Fibroblast of upper back skin (primary cell): Measurements from ENCODE around the gene ATP6V1B1.
A peak's percentile ranks its signal among the peaks of the same experiment; 100 is the strongest.

Experiments
- DNase-seq: peaks from one replicate; pipeline ENCODE4 v3.0.0-alpha.2; 2013

ATP6V1B1 gene

DNA sequence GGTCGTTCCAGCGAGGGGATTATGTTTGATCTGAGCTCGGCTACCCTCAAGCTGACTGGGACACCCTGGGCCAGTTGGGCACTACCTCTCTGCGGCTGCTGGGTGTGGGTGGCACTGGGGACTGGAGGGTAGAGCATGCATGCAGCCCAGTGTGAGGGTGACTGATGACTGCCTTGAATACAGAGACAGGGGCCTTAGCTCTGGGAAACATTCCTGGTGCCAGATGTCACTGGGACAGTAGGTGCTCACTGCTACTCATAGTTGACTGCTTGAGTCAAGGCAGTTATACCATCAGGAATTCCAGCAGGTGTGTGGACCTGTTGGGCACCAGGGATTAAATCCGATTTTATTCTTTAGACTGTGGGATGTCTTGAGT is 33.6 kb upstream of the ATP6V1B1 start:
- DNase-seq = no peak

DNA sequence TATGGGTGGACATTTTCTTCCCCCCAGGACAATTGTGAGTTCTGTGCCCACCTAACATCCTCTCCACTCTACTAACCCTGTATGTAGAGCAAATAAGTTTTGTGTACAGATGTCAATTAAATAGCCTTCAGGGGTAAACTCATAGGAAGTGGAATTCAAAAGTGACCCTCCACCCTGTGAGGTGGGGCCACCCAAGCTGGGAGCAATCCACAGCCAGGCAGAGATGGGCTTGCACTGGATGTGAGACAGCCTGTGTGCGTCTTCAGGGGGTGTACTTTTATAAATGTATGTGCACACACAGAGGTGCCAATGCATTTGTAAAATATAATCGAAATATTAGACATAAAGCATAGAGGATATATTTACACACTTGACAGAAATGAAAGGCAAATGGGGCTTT is 33.1 kb upstream of the ATP6V1B1 start:
- DNase-seq = no peak

DNA sequence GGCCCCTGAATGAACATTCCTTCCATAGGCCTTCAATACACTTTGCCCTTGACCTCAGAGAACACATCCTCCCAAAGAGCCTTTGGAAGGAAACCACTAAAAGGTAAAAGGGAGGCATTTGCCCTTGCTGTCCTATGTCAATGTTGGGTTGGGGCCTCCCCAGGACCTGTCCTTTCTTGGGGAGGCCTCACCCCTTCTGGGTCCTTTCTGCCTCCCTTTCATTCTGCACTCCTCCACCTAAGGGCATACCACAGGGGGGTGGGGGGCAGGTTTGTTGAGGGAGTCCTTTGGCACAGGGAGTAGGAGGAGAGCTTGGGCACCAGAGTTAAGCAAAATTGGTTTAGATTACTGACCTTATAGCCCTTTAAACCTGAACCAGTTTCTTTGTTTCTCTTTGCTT is 32.5 kb upstream of the ATP6V1B1 start:
- DNase-seq = no peak

DNA sequence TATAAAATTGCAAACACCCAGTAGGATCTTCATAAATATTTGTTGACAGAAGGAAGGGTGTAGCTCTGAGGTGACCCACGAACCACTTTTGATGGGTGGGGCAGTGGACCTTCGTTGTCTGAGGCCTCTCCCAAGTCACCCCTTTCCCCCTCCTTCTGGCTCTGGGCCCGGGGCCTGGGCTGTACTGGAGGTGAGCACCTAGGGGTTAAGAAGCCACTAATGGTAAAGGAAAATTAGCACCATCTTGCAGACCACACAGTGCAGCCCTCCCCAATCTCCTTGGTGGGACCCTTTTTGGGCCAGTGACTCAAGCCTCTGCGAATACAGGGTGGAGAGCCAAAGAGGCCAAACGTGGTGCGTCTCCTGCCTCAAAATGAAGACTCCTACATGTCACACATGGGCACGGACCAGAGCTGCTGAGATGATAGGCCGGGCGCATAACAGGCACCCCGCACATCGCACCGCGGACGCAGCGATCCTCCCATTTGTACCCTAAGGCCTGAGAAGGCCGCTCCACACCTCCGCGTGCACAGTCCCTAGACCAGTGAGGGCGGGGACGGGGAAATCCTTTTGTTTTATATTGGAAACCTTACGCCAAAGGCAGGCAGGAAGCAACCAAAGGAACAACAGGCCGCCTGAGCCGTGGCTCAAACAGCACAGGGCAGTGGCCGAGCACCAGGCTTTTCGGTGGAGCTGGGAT is 31.9 kb upstream of the ATP6V1B1 start:
- DNase-seq = no peak

DNA sequence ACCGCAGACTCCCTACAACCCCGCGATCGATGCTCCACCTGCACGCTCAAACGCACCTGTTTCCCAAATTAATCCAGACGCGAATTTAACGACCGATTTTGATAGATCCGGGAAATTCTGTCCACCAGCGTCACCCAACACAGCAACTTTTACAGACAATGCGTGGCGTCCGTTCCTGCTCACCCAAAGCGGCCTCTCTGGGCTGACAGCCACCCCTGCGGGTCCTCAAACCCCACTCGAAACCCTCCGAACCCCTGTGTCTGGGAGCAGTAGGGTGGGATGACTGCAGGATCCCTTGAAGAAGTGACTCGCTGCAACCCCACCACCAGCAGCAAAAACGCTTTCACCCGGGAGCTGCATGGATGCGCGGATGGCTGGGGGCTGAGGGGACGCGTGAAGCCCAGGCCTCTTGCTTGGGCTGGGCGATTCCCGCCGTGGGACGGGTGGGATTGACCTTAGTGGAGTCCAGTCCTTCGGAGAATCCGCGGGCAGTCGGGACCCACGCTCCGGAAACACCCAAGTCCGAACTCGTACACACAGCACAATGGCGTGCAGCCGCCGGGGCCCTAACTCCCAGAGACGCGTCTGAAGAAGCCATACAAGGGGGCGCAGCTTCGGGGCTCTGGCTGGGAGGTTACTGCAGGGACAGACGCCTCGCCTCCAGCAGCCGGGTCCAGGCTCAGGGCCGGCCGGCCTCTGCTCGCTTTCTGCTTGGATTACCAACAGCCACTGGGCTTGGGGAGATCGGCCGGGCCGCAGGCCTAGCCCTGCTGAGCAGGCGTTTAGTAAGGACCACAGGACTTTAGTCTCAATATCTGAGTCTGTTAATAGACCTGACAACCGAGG is 31.1 kb upstream of the ATP6V1B1 start:
- DNase-seq = no peak

DNA sequence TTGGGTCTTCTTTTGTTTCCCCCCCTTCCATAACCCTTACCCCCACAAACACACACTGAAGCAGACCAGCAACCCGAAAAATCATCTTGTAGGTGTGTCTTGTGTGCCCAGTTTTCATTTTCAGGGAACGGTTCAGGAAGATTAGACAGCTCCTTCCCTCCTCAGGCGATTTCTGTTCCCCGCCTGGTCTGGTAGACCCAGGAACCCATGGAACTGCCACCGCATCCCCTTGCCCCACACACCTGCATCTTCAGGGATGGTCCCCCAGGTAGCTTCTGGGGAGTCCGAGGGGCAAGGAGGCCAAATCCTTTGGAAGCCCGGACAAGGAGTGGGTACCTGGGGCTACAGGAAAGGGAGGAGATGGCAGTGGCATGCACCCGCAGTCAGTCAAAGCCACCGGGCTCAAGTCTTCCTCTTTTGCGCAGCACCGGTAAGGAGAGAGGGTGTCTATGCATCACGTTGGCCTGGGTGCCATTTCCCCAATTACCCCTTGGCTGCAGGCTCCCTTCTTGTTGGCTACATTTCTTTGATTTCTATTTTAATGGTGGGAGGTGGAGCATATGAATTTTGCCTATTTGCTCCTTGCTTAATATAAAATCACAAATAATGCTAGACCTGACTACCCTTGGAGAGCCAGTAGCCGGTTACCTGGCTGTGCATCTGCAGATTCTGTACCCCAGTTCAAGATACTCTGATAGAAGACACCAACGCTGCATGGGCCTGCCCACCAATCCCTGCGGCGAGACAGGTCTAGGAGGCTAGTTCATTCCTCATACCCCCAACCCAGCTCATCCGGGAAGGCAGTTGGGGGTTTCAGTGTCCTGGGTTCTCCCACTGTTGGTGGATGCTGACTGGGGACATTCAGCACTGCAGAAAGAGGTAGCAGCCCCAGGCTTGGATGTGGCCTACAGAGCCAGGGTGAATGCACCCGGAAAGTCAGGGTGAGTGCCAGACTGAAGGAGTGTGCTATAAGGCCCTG is 30.0 kb upstream of the ATP6V1B1 start:
- no peak for DNase-seq

DNA sequence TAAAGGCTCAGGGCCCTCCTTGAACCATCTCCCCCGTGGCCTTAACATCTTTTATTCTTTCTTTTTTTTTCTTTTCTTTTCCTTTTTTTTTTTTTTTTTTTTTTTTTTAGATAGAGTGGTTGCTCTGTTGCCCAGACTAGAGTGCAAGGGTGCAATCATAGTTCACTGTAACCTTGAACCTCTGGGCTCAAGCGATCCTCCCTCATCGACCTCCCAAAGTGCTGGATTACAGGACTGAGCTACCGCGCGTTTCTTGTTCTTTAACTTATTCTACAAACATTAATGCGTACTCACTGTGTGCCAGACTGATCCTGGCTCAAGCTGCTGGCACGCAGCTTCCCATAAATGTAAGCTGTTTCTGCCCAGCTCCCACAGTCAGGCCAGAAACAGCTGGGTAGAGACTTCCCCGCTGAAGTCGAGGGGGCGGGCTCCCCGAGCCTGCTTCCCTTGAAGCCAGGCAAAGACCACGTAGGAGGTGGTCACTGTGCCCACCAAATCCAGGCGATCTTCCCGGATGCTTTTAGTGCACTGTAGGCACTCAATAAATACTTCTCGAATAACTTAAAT is 29.2 kb upstream of the ATP6V1B1 start:
- DNase-seq = no peak

DNA sequence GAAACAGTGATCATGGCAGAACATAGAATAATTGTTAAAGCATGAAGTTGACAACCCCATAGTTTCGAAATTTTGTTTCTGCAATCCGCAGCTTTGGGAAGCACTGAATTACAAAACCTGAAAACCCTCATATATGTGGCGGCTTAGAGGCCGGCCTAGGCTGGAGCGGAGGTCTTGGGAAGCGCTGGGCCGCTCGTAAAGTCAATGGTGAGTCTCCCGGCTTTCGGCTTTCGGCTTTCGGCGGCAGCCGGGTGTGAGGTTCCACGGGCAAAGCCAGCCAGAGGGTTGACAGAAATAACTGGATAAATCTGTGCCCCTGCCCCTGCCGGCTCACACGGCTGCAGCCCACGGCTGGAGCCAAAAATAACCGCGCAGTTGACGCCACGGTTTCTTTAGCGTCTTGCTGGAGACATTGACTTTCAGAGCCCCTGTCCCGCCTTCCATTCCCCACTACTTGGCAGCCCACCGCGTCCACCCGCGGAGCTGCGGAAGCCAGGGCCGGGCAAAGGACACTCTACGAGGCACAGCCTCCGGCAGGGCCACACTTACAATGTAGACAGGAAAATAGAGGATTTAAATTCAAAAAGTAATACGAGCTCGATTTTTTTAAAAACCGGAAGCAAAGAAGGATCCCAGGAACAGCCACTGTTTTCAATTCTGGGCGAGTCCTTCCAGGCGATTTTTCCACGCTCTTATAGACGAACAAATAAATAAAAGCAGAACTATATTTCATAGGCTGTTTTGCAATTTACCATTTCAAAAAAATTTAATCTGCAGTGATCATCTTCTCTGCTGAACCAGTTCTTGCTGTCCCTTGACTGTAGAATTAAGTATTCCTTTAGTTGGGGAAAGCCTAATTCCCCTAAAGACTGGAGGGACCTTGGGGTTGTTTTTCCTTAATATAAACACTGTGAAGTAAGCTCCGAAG is 28.3 kb upstream of the ATP6V1B1 start:
- DNase-seq = no peak

DNA sequence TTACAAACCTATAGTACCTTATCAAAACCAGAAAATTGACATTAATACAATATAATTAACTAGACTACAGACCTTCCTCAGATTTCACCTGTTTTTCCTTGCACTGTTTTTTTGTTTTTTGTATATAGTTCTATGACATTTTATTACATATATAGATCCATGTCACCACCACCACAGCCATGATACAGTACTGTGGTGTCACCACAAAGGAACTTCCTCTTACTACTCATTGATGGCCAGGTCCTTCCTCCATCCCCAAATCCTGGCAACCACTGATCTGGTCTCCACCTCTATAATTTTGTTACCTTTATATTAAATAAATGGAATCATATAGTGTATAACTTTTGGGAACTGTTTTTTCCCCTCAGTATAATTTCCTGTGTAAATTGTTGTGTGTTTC is 19.4 kb upstream of the ATP6V1B1 start:
- DNase-seq = no peak

DNA sequence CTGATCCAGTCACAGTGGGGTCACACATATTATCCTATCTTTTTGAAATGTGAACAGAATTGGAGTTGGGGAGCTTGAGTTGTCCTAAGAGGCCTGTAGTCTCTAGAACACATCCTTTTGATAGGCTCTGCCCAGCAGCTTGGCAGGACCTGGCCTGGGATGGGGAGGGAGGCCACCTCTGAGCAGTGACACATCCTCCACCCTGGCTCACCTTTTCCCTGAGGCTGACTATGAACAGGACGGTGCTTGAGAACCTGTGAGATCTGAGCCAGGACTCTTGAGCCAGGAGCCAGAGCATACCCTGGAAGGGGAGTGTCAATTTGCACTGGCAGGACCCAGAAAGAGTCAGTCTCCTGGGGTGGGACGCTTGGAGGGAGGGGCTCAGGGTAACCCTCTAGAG is 17.7 kb upstream of the ATP6V1B1 start:
- no peak for DNase-seq

DNA sequence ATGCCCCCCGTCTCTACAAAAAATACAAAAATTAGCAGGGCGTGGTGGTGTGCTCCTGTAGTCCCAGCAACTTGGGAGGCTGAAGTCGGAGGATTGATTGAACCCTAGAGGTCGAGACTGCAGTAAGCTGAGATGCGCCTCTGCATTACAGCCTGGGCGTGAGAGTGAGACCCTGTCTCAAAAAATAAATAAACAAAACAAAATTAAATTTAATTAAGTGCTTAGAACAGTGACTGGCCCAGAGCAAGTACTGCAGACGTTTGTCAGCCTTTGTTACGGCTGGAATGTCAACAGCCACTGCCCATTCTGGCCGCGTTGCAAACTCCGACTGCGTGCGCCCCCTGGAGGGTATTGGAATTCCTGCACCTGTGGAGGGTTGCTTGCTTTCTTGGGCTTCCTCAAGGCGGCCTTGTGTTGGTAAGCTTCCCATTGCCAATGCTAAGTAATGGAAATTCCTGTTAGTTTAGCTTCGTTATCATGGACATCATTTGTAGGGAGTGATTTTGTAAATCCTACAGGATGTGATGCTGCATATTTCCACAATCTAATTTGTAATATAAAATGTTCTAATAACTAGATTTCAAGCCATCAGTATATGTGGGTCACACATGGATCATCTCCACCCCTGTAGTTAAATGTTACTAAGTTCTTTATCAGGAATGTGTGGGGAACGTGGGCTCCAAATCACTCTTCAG is 15.9 kb upstream of the ATP6V1B1 start:
- DNase-seq = peak; percentile 69

DNA sequence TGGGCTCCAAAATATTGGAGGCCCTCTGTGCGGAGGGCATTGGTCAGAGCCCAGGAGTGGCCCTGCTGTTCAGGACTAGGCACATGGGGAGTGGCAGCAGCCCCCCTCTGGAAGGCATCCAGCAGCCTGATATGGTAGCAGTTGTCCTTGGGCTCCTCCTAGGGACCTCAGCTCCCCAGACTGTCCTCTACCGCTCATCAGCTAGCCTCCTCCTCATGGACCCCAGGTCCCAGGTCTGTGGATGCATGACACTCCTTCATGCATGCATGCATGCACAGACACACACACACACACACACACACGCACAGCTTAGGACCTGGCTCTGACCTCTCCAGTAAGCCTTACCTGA is 15.4 kb upstream of the ATP6V1B1 start:
- no peak for DNase-seq

DNA sequence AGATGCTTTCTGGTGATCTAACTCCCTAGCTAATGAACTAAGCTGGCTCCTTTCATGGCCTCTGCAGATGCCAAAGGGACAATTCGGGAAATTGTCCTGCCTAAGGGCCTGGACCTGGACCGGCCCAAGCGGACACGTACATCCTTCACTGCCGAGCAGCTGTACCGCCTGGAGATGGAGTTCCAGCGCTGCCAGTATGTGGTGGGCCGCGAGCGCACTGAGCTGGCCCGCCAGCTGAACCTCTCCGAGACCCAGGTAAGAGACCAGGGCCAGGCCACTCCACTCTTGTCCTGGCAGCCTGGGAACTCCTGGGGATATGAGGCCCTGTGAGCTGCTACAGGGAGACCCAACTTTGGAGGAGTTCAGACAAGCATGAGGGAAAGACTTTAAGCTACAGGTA is 14.7 kb upstream of the ATP6V1B1 start:
- no peak for DNase-seq

DNA sequence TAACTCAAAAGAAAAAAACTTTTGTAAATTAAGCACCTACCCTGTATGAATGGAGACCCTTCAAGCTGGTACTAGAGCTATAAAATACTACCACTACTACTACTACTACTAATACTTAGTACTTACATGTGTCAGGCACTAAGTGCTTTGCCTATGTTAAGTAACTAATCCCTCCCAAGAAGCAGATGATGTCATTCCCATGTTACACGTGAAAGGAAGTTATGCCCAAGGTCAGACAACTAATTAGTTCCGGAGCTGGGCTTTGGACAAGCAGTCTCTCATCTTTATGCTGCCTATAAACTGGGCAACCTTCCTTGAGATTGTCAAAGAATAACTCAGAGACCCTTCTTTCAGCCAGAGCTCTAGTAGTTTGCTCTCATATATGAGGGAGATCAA is 13.9 kb upstream of the ATP6V1B1 start:
- DNase-seq = no peak

DNA sequence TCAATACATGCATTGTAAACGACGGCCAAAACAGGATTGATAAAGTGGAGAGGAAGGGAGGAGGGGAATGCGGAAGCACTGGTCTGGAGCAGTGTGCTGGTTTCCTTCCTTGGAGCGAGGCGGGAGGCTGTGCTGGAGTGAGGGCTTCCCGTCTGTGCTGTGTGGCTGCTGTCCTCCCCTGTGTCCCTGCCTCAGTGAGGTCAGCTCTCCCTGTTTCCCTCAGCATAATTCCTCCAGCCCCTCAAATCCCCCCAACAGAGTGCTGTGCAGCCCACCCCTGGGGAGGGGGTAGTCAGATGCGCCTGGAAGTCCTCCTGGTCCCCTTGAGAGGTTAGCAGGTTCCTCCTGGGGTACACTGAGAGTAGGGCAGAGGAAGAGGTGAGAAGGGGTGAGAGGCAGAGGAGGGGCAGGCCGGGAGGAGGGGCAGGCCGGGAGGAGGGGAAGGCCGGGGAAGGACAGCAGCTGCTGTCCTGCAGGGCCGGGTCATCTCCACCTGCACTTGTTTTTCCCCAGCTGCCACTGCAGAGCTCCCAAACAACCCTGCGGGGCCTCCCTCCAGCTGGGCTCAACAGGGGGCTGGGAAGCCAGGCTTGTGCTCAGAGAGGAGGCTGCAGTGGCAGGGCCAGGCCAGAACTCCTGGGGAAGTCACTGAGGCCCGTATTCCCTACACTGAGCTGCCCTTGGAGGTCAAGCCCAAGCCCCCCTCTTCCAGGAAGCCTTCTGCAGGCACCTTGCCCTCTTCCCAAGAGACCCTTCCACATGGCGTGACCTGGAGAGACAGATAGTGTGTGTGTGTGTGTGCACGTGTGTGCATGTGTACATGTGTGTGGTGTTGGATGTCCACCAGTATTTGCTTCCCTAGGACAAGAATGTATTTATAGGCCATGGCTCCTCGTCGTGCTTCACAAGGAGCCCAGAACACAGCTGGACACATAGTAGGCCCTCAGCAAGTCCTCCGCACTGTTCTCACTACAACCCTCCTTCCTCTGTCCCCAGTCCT is 13.2 kb upstream of the ATP6V1B1 start:
- DNase-seq = no peak

DNA sequence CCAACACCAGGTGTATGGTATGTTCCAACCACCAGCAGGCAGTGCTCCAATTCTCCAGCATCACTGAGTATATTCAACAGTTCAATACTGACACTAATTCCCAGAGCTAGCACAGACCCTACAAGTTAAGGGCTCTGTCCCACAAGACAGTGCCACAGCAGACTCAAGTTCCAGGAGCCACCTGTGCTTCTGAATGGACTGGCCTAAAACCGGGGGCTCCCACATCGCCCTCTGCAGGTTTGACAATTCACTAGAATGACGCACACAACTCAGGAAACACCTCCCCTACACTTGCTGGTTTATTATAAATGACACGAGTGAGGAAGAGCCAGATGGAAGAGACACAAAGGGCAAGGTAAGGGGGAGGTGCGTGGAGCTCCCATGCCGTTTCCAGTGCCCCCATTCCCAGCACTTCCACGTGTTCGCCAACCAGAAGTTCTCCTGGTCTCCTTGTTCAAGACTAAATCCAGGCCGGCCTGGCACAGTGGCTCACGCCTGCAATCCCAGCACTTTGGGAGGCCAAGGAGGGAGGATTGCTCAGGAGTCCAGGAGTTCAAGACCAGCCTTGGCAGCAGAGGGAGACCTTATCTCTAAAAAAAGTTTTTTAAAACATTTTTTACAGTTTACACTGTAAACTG is 12.2 kb upstream of the ATP6V1B1 start:
- no peak for DNase-seq

DNA sequence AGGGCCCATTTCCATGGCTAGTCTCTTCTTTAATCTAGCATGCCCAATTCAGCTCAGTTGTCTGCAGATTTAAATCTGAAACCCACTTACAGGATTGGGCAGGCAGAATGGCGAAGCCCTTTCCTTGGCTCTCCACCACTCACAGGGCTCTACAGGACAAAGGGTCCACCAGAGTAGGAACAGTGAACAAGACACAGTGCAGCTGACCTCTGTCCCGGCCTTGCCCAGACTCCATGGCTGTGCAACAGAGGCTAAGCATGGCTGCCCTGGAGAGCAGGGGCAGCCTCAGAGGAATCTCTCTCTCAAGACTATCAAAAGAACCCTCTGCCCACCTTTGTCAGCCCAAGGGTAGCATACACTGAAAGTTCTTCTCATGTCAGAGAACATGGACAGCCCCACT is 9.7 kb upstream of the ATP6V1B1 start:
- no peak for DNase-seq

DNA sequence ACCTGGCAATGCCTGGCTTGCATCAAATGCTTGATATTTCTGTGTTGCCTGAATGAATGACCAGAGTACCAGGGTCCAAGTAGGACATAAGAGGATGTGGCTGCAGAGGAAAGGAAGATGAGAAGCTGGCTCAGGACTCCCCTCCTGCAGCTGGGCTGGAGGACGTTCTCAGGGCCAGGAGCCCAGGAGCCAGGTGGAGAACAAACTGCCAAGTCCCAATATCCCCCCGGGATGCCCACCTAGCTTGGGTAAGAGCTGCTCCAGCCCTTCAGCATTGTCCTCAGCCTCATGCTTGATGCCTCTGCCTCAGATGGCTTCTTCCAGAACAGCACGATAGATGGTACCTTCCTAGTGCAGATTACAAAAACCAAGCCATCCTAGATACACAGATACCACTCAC is 8.6 kb upstream of the ATP6V1B1 start:
- DNase-seq = no peak

DNA sequence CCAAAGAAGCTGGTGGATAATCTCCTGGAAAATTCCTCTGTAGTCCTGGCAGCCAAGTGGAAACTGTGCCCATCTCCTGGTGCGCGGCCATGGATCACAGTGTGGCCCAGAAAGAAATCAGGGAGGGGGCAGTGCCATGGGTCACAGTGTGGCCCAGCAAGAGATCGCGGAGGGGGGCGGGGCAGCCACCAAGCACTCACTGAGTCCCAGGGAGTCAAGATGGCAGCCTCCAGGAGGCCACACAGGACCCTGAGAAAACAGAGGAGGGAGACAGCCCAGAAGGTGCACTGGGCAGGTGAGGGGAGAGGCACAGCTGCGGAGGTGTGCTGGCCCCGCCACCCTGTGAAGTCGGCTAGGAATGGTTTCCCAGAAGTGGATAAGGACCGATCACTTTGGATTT is 8.1 kb upstream of the ATP6V1B1 start:
- no peak for DNase-seq

DNA sequence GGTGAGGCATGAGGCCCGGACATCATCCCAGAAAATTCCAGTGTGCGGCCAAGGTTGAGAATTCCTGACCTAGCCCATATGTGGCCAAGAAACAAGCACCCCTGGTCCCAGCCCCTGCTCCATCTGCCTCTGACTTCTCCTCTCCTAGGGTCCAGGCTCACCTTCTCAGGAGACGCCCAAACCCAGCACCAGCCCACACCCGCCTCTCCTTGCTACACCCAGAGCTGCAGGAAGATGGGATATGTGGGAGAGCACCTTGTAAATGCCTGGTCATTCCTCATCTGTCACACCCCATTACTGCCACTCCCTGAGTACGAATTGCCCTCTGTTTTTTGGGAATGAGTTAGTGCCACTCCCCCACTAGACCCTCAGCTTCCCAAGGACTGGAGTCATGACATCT is 7.3 kb upstream of the ATP6V1B1 start:
- DNase-seq = no peak
